H1 (cell line): ENCODE results near the gene MAPK11. TPM values are rescaled to one million over a fixed set of nuclear protein-coding genes. Genes with fewer than 3 reads are reported as not detected.

Experiments used
- CTCF ChIA-PET: fragments of 300-600 bp; sonication (Branson Sonifier 250); formaldehyde crosslinking; loops from one replicate; lab custom pipeline; 2021; ENCODE audit not compliant: partially characterized antibody; lab: Charles Lee
- POLR2A ChIA-PET: fragments of 300-600 bp; sonication (Branson Sonifier 250); formaldehyde crosslinking; loops from one replicate; lab custom pipeline; 2021; ENCODE audit warnings: inconsistent platforms; ENCODE audit not compliant: partially characterized antibody; lab: Charles Lee
- DNase-seq, 2 experiments: peaks; one replicate each; pipeline versions ENCODE4 v3.0.0 to v3.0.0-alpha.2; 2010 to 2022; ENCODE audit warnings: low spot score in 2 of 2, low read depth in 1 of 2, mixed read lengths in 1 of 2
- FAIRE-seq: peaks from 2 replicates; lab custom pipeline; 2011; peaks lifted over from hg19 to GRCh38; lab: Jason Lieb, UNC
- H2AFZ ChIP-seq: 2 replicates; pipeline ENCODE4 v1.8.1; 2012; ENCODE audit warnings: low read length, inconsistent platforms
- H2AK5ac ChIP-seq: 2 replicates; pipeline ENCODE4 v1.6.1; 2013; ENCODE audit warnings: low read depth, low read length
- H2BK120ac ChIP-seq: replicated peaks from 2 replicates; pipeline ENCODE3; 2013; ENCODE audit warnings: low read depth, low read length, inconsistent platforms
- H2BK12ac ChIP-seq: 2 replicates; pipeline ENCODE4 v1.6.1; 2013; ENCODE audit warnings: low read depth, low read length
- H2BK15ac ChIP-seq: 2 replicates; pipeline ENCODE4 v1.6.1; 2013; ENCODE audit warnings: low read length
- H2BK20ac ChIP-seq: 2 replicates; pipeline ENCODE4 v1.6.1; 2013; ENCODE audit warnings: low read length
- H2BK5ac ChIP-seq: 2 replicates; pipeline ENCODE4 v1.6.1; 2013; ENCODE audit warnings: low read depth, low read length
- H3K14ac ChIP-seq: 2 replicates; pipeline ENCODE4 v1.6.1; 2013; ENCODE audit warnings: inconsistent platforms; ENCODE audit not compliant: insufficient read length
- H3K18ac ChIP-seq: 2 replicates; pipeline ENCODE4 v1.6.1; 2013; ENCODE audit warnings: low read length; ENCODE audit errors: extremely low read depth
- H3K23ac ChIP-seq: 2 replicates; pipeline ENCODE4 v1.6.1; 2013; ENCODE audit warnings: inconsistent platforms; ENCODE audit not compliant: insufficient read length
- H3K23me2 ChIP-seq: 2 replicates; pipeline ENCODE4 v1.6.1; 2013; ENCODE audit warnings: low read depth, low read length
- H3K27ac ChIP-seq: 2 replicates; pipeline ENCODE4 v1.6.1; 2011; ENCODE audit warnings: low read depth, low read length, inconsistent platforms
- H3K27me3 ChIP-seq, 4 experiments: replicated peaks in 1 of 4; 1 replicate in 1 of 4; 2 replicates in 3 of 4; pipeline versions ENCODE4 v1.6.1 to v1.8.1; 2011 to 2013; ENCODE audit warnings: low read length in 3 of 4, mild to moderate bottlenecking in 3 of 4, inconsistent platforms in 2 of 4, mixed read lengths in 2 of 4, moderate library complexity in 1 of 4; ENCODE audit not compliant: control insufficient read depth in 3 of 4, insufficient read depth in 3 of 4; ENCODE audit errors: extremely low read depth in 1 of 4
- H3K36me3 ChIP-seq, 4 experiments: 2 replicates each; pipeline versions ENCODE4 v1.6.1 to v1.8.1; 2011 to 2013; ENCODE audit warnings: mild to moderate bottlenecking in 4 of 4, low read length in 3 of 4, moderate library complexity in 2 of 4, control low read depth in 1 of 4, inconsistent platforms in 1 of 4; ENCODE audit not compliant: insufficient read depth in 4 of 4, control insufficient read depth in 2 of 4
- H3K4ac ChIP-seq: replicated peaks from 2 replicates; pipeline ENCODE3; 2013; ENCODE audit warnings: low read length, low read depth, mixed read lengths, inconsistent platforms; ENCODE audit not compliant: insufficient read length
- H3K4me1 ChIP-seq, 4 experiments: replicated peaks in 1 of 4; 1 replicate in 1 of 4; 2 replicates in 3 of 4; pipeline versions ENCODE4 v1.6.1 to v1.8.1; 2011 to 2013; ENCODE audit warnings: low read length in 3 of 4, inconsistent platforms in 2 of 4, mixed read lengths in 1 of 4; ENCODE audit not compliant: insufficient read depth in 4 of 4, control insufficient read depth in 3 of 4
- H3K4me2 ChIP-seq, 2 experiments: 2 replicates each; pipeline versions ENCODE4 v1.6.1 to v1.8.1; 2011 to 2013; ENCODE audit warnings: low read depth in 2 of 2, low read length in 2 of 2, control low read depth in 1 of 2, inconsistent platforms in 1 of 2, mild to moderate bottlenecking in 1 of 2; ENCODE audit not compliant: insufficient read depth in 1 of 2
- H3K4me3 ChIP-seq, 4 experiments: fragments of 200-600, 300-600 bp in 1 of 4; sonication (generic), shearing (Covaris generic), sonication (Bioruptor Twin) in 1 of 4; 2 replicates each; pipeline versions ENCODE4 v1.5.1 to v1.8.1; 2011 to 2016; ENCODE audit warnings: low read length in 4 of 4, low read depth in 3 of 4, control low read depth in 2 of 4, inconsistent platforms in 2 of 4, mild to moderate bottlenecking in 2 of 4, mixed read lengths in 1 of 4, moderate library complexity in 1 of 4; ENCODE audit not compliant: insufficient read depth in 2 of 4; ENCODE audit errors: extremely low read depth in 1 of 4
- H3K56ac ChIP-seq: replicated peaks from 2 replicates; pipeline ENCODE3; 2013; ENCODE audit warnings: low read depth, mild to moderate bottlenecking, mixed read lengths, low read length, inconsistent platforms; ENCODE audit not compliant: insufficient read length
- H3K79me1 ChIP-seq: 2 replicates; pipeline ENCODE4 v1.6.1; 2013; ENCODE audit warnings: low read depth, low read length, control low read depth
- H3K79me2 ChIP-seq, 2 experiments: 2 replicates each; pipeline versions ENCODE4 v1.6.1 to v1.8.1; 2012 to 2013; ENCODE audit warnings: low read length in 2 of 2, mild to moderate bottlenecking in 2 of 2, inconsistent platforms in 1 of 2; ENCODE audit not compliant: insufficient read depth in 2 of 2, control insufficient read depth in 1 of 2
- H3K9ac ChIP-seq, 4 experiments: replicated peaks in 1 of 4; 1 replicate in 1 of 4; 2 replicates in 3 of 4; pipeline versions ENCODE4 v1.6.1 to v1.8.1; 2011 to 2013; ENCODE audit warnings: low read depth in 3 of 4, low read length in 3 of 4, control low read depth in 2 of 4, mild to moderate bottlenecking in 2 of 4, moderate library complexity in 2 of 4, inconsistent platforms in 1 of 4; ENCODE audit errors: extremely low read depth in 1 of 4
- H3K9me3 ChIP-seq, 2 experiments: 2 replicates each; pipeline versions ENCODE4 v1.6.1 to v1.8.1; 2012 to 2013; ENCODE audit warnings: mild to moderate bottlenecking in 2 of 2, moderate library complexity in 2 of 2, control low read depth in 1 of 2, inconsistent platforms in 1 of 2, low read depth in 1 of 2, low read length in 1 of 2, mixed read lengths in 1 of 2; ENCODE audit not compliant: insufficient read depth in 2 of 2
- H4K20me1 ChIP-seq, 2 experiments: replicated peaks in 1 of 2; 2 replicates each; pipeline versions ENCODE3 to v1.8.1; 2011 to 2013; ENCODE audit warnings: inconsistent platforms in 2 of 2, low read length in 2 of 2, mild to moderate bottlenecking in 1 of 2; ENCODE audit not compliant: insufficient read depth in 2 of 2, control insufficient read depth in 1 of 2
- H4K5ac ChIP-seq: 2 replicates; pipeline ENCODE4 v1.6.1; 2013; ENCODE audit warnings: low read length, low read depth, mixed read lengths, inconsistent platforms; ENCODE audit not compliant: insufficient read length
- H4K8ac ChIP-seq: 2 replicates; pipeline ENCODE4 v1.8.0; 2013; ENCODE audit warnings: mild to moderate bottlenecking, moderate library complexity, low read length, inconsistent platforms; ENCODE audit not compliant: insufficient read depth; ENCODE audit errors: extremely low read depth
- H4K91ac ChIP-seq: replicated peaks from 2 replicates; pipeline ENCODE3; 2013; ENCODE audit warnings: low read length, mixed read lengths, inconsistent platforms; ENCODE audit not compliant: insufficient read length
- E2F6 ChIP-seq: IDR thresholded peaks from 2 replicates; pipeline ENCODE4 v1.6.1; 2012; ENCODE audit warnings: inconsistent platforms
- MAFK ChIP-seq: IDR thresholded peaks from 2 replicates; pipeline ENCODE4 v1.6.1; 2012; ENCODE audit warnings: low read depth, mild to moderate bottlenecking, improper control_type of control experiment, low read length
- PHF8 ChIP-seq: fragments of 200-600 bp; sonication (generic); conservative IDR thresholded peaks from 2 replicates; pipeline ENCODE4 v1.7.1; 2012; ENCODE audit warnings: low read depth, mild to moderate bottlenecking, inconsistent platforms, low read length, moderate library complexity
- POU5F1 ChIP-seq: IDR thresholded peaks from 2 replicates; pipeline ENCODE4 v1.6.1; 2011; ENCODE audit warnings: low read depth, mild to moderate bottlenecking, low read length, moderate library complexity
- SAP30 ChIP-seq: fragments of 300-600 bp; sonication (generic); IDR thresholded peaks from 2 replicates; pipeline ENCODE4 v1.7.1; 2012; ENCODE audit warnings: low read length, moderate library complexity, mild to moderate bottlenecking, inconsistent platforms; ENCODE audit not compliant: insufficient read depth, insufficient replicate concordance
- SP4 ChIP-seq: IDR thresholded peaks from 2 replicates; pipeline ENCODE4 v1.6.1; 2012; ENCODE audit warnings: low read length, inconsistent platforms
- TCF12 ChIP-seq: IDR thresholded peaks from 2 replicates; pipeline ENCODE4 v1.6.1; 2011; ENCODE audit warnings: low read depth, mild to moderate bottlenecking, low read length
- WGBS, 2 experiments: shearing (Covaris generic) in 1 of 2; methylation state at CpG; one replicate each; pipeline versions ENCODE4 v1.1.6 to v1.1.7; 2013 to 2015; ENCODE audit warnings: low lambda C conversion rate in 2 of 2, mixed read lengths in 2 of 2, inconsistent platforms in 1 of 2, low coverage in 1 of 2, missing lambda C conversion rate in 1 of 2; ENCODE audit not compliant: insufficient replicate concordance in 2 of 2, insufficient coverage in 1 of 2, insufficient read length in 1 of 2; ENCODE audit errors: extremely low coverage in 1 of 2, missing lambda C conversion rate in 1 of 2; 5-methylcytosine and 5-hydroxymethylcytosine counted together
- polyA plus RNA-seq, 7 experiments: library from polyadenylated mRNA; depleted of rRNA in 3 of 7; stranded (reverse) in 5 of 7; unstranded in 2 of 7; fragments of >200 nt in 5 of 7; fragments of 200-250 nt in 2 of 7; gene quantifications; 1 replicate in 5 of 7; 2 replicates in 1 of 7; 4 replicates in 1 of 7; pipeline versions ENCODE4 v1.2.1 to v1.2.3, GENCODE V29; 2011 to 2013; ENCODE audit warnings: missing spikeins in 2 of 7, mixed read lengths in 2 of 7
- total RNA-seq: library from RNA; stranded (reverse); fragmentation: NEBNext Ultra II Directional; extraction: Animal tissue kit (Norgen Biotek cat#: 25700); gene quantifications from 2 replicates; pipeline ENCODE4 v1.2.1, GENCODE V29; 2021

MAPK11 gene
- total and polyA plus RNA-seq, 2 of the 8 experiments (the other 6 are each of a cell fraction or from before 2014, with no cell fraction given): 0.70 to 1.5 TPM

- H3K9me3 ChIP-seq: peaks cover 7 to 24% of the 10 kb centered on the region in 2 experiments; a peak in 3 of 4 replicates
- H3K23ac ChIP-seq: no peak overlapping the region
- no peak overlapping the region for H2BK12ac ChIP-seq
- ChIA-PET CTCF (interaction anchor here (0.9 to 3.5 kb wide), 4 partner anchors 12 to 63 kb away, joined by 3 to 12 read pairs (median 8); no protein-coding TSS in a partner anchor), POLR2A (no interaction called here)
- no peak overlapping the region for H2BK120ac ChIP-seq
- no peak overlapping the region for H3K27ac ChIP-seq
- H3K4me2 ChIP-seq: no peak overlapping the region
- H4K91ac ChIP-seq: no peak overlapping the region
- no peak overlapping the region for H3K18ac ChIP-seq
- TF ChIP-seq SP4 (no peak), MAFK (no peak), SAP30 (no peak), E2F6 (no peak), TCF12 (no peak), POU5F1 (no peak), PHF8 (no peak)
- FAIRE-seq (no peak), DNase-seq (no peak)
- peaks cover 26 to 84% (median 51%) of the 10 kb centered on the region in 4 experiments for H3K36me3 ChIP-seq
- H2BK20ac ChIP-seq: no peak overlapping the region
- H3K14ac ChIP-seq: no peak overlapping the region
- H2AK5ac ChIP-seq: no peak overlapping the region
- no peaks in the 10 kb centered on the region for H3K27me3 ChIP-seq
- H3K79me1 ChIP-seq: no peaks in the 10 kb centered on the region
- no peak overlapping the region for H3K4ac ChIP-seq
- H2BK15ac ChIP-seq: no peak overlapping the region
- WGBS, 2 experiments: 92% methylated on average over 19 of the region's 21 CpGs; no CpG with 5 or more reads in 1 of the 2 experiments
- H3K9ac ChIP-seq: no peak overlapping the region
- no peak overlapping the region for H3K4me3 ChIP-seq
- no peaks in the 10 kb centered on the region for H3K23me2 ChIP-seq
- no peak overlapping the region for H4K8ac ChIP-seq
- peaks cover 6 to 11% of the 10 kb centered on the region in 2 experiments for H4K20me1 ChIP-seq
- H2AFZ ChIP-seq: no peak overlapping the region
- H4K5ac ChIP-seq: no peak overlapping the region
- H3K56ac ChIP-seq: no peak overlapping the region
- H3K4me1 ChIP-seq: peaks cover 0 to 2% (median 0%) of the 10 kb centered on the region in 4 experiments; a peak in 2 of 7 replicates
- H3K79me2 ChIP-seq: no peaks in the 10 kb centered on the region
- H2BK5ac ChIP-seq: no peak overlapping the region
Observed at GRCh38 chr22:50278461-50278860, 8.3 kb upstream of the MAPK11 start.
